ENCODE data around the gene DPP7.
A peak's percentile ranks its signal among the peaks of the same experiment; 100 is the strongest.
"Not testable (repeated sequence)": the region's sequence is repeated elsewhere in the genome, so short reads cannot be mapped to it uniquely, and the experiment has no call there.

DPP7 gene

DNA sequence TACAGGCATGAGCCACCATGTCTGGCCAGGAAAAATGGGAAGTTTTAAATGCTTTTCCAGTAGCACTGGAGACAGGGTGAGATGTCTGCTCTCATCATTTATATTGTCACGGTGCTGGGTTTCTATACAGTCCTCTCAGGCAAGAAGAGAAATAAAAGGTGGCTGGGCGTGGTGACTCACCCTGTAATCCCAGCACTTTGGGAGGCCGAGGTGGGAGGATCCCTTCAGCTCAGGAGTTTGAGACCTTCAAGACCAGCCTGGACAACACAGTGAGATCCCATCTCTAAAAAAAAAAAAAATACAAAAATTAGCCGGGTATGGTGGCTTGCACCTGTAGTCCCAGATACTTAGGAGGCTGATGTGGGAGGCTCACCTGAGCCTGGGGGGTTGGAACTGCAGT, 19.7 kb upstream of the DPP7 start:
- FAIRE-seq (no peak), DNase-seq (ENCODE audit: insufficient read length, low spot score) (no peak)

- no peak for DNase-seq (ENCODE audit: insufficient read length, low spot score)
- no peak for FAIRE-seq
Measured at GRCh38 chr9:137130176-137130755, 15.7 kb upstream of the DPP7 start.

- FAIRE-seq (peak; percentile 33), DNase-seq (ENCODE audit: insufficient read length, low spot score) (peak; percentile 86)
Measured at GRCh38 chr9:137129456-137130175, 15.1 kb upstream of the DPP7 start.

GRCh38 chr9:137128862-137129455, 14.4 kb upstream of the DPP7 start:
- DNase-seq (ENCODE audit: insufficient read length, low spot score) (no peak), FAIRE-seq (no peak)

DNA sequence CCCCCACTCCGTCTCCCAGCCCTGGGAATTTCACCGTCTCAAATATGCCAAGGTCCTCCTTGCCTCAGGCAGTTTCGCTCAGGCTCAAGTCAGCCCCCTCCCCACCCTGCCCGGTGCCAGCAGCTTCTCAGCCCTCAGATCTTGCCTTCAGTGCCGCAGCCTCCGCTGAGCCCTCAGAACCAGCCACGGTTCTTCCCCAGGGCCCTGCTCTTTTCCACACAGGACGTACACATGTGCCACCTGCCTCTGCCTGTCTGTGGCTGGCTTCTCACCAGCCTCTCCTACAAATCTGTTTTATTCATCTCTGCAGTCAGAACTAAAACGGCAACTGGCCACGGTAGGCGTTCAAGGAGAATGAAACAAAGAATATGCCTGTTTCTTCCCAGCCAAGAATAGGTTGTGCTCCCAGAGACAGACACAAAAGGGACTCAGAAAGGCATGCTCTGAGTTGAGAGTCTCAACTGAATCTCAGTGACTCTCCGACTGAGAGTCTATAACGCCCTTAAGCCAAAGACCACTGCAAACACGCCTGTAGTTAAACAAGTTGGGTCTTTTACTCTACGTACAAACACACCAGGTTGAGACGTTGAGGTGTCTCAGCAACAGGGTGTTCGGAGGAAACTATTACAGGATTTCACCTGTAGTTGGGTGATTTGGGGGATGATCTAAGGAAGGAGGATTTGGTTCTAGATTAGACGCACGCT, 13.8 kb upstream of the DPP7 start:
- FAIRE-seq (no peak), DNase-seq (ENCODE audit: insufficient read length, low spot score) (no peak)

DNA sequence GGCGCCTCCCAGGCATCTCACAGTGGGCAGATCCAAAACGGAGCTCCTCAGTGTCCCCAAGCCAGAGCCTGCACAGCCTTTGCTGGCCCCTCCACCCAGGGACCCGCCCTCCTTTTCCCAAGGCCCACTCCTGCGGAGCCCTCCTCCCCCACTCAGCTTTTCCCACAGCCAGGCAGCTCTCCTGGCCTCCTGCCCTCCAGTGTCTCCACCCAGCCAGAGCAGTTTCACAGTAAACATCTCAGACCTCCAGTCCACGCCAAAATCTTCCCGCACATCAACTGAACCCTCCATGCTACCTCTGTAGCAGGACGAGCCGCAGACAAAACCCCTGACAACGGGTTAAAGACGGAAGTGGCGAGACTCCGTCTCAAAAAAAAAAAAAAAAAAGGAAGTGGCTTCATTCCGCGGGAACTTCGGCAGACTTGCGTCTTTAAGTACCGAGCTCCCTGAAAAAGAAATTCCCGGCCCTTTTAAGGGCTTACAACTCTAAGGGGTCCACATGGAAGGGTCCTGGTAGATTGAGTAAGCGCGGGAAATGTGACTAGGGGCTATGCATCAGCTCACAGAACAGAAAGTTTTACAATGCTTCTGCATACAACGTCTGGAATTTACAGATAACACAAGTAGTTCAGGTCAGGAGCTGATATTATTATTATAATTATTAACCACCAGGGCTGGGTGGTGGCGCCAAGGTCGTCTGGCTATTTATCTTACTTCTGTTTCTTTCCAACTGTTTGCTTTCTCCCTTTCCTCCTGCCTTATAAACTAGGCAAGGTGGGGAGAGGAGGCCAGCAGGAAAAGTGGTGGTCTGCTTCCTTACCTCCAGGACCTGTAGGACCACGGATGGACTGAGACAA, 13.0 kb upstream of the DPP7 start:
- DNase-seq (ENCODE audit: insufficient read length, low spot score): no peak
- no peak for FAIRE-seq

GRCh38 chr9:137126786-137127185, 12.3 kb upstream of the DPP7 start:
- FAIRE-seq (no peak), DNase-seq (ENCODE audit: insufficient read length, low spot score) (no peak)

- FAIRE-seq; DNase-seq (ENCODE audit: insufficient read length, low spot score): not testable (repeated sequence)
Measured at GRCh38 chr9:137123952-137124462, 9.5 kb upstream of the DPP7 start.

DNA sequence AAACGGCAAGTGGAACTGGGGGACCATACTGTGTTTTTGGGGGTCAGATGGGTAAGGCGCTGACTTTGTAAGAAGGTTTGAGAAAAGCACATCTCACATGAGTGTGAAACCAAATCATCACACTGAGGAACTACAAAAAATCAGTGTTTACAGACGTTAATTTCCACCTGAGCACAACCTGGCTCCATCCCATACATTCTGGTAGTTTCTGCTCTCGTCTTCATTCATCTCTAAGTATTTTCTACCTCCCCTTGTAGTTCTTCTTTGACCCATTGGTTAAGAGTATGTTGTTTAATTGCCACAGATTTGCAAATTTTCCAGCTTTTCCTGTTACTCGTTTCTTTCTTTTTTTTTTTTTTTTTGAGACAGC, 8.9 kb upstream of the DPP7 start:
- DNase-seq (ENCODE audit: insufficient read length, low spot score) (no peak), FAIRE-seq (no peak)

GRCh38 chr9:137122796-137123467, 8.4 kb upstream of the DPP7 start:
- not testable (repeated sequence) for FAIRE-seq; DNase-seq (ENCODE audit: insufficient read length, low spot score)

DNA sequence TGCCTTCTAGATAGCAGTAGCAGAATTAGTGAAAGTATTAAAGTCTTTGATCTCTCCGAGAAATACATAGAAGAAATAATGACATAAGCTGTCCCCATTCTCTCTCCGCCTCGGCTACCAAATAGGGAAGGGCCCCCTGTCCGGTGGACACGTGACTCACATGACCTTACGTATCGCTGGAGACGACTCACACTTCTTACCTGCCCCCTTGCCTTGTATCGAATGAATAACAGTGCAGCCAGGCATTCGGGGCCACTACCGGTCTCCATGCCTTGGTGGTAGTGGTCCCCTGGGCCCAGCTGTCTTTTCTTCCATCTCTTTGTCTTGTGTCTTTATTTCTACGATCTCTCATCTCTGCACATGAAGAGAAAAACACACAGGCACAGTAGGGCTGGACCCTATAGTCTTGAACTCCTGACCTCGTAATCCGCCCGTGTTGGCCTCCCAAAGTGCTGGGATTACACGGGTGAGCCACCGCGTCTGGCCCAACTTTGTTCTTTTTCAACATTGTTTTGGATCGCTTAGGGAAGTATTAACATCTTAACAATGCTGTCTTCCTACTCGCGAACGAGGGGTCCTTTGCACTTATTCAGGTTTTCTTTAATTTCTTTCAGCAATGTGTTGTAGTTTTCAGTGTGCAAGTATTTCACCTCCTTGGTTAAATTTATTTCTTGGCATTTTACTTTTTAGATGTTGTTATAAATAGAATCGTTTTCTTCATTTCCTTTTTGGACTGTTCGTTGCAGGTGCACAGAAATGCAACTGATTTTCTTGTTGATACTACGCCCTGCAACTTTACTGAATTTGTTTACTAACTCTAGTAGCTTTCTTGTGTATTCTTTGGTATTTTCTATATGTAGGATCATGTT, 7.6 kb upstream of the DPP7 start:
- not testable (repeated sequence) for DNase-seq (ENCODE audit: insufficient read length, low spot score); FAIRE-seq

GRCh38 chr9:137118092-137118603, 3.6 kb upstream of the DPP7 start:
- DNase-seq (ENCODE audit: insufficient read length, low spot score); FAIRE-seq: not testable (repeated sequence)

DNA sequence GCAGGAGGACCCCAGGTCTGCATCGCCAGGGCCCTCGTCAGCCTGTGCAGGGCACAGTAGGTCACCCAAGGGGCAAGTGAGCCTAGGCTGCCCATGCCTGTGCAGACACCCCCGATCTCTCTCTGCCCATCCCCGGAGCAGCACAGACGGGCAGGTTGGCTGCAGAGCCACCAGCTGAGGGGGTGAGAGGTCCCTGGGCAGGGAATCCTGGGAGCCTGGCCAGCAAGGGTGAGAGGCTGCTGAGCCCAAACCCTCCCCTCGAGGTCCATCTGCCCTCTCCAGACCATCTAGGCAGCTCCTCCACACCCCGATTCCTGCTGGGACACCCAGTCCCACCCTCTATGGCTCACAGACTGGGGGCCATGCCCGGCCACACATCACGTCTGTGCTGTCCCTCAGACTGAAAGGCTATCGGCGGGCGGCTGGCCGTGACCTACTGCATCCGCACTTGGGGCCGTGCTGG, 2.8 kb upstream of the DPP7 start:
- DNase-seq (ENCODE audit: insufficient read length, low spot score): no peak
- no peak for FAIRE-seq

GRCh38 chr9:137116728-137117127, 2.2 kb upstream of the DPP7 start:
- no peak for FAIRE-seq

DNA sequence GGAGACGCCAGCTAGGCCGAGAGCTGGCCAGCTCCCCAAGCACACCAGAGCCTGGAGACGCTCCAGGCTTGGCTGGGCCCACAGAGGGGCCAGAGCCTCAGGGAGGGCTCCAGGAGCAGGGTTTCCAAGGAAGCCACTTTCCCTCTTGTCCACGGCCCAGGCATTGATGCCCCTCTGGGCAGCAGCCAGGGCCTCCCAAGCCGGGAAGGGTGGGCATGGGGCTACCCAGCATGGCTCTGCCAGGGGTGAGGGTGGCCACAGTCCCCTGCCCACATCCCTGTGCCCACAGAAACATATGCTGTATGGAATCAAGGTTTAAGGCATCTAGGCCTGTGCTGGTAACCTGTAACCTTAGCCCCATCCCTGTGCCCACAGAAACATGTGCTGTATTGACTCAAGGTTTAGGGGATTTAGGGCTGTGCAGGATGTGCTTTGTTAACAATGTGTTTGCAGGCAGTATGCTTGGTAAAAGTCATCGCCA, 1.5 kb upstream of the DPP7 start:
- FAIRE-seq: no peak

More at GRCh38 chr9:137116728-137117127, 2.2 kb upstream of the DPP7 start:
- DNase-seq (ENCODE audit: insufficient read length, low spot score): no peak

DNA sequence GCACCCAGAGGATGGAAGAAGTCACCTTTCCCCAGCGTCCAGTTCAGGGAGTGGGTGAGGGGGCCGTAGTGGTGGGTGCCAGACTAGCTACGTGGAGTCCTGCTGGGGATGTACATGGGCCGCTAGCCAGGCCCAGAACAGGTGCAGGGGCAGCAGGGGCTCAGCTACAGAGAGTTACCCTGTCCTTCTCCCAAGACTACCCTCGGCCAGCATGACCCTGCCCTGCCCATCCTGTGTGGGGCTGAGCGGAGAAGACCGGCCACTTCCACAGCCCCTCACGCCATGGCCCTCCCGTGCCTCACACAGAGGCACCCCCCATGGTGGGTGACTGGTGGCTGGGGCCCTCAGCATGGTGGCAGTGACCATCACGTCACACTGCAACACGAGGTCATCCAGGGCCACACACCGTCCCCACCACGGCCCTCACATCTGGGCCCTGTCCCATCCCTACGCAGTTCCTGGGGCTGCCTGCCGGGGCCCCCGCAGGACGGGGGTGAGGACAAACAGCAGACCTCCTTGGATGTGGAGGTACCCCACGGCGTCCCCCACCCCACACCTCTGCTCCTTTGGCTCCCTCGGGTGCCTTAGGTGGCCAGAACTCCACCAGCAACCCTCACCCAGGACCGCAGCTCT, 977 bp upstream of the DPP7 start:
- DNase-seq (ENCODE audit: insufficient read length, low spot score): no peak
- FAIRE-seq: no peak

More for the DNA sequence above, 1.5 kb upstream of the DPP7 start:
- no peak for DNase-seq (ENCODE audit: insufficient read length, low spot score)

GRCh38 chr9:137114220-137114612, 317 bp downstream of the DPP7 start:
- no peak for DNase-seq (ENCODE audit: insufficient read length, low spot score)
- no peak for FAIRE-seq

Measured in HTR-8/SVneo (cell line).